ENCODE data around the gene ANO4.

ANO4 gene

GRCh38 chr12:101039848-101040531 is 245.4 kb downstream of the ANO4 start:
- TF ChIP-seq, protein P1, sequence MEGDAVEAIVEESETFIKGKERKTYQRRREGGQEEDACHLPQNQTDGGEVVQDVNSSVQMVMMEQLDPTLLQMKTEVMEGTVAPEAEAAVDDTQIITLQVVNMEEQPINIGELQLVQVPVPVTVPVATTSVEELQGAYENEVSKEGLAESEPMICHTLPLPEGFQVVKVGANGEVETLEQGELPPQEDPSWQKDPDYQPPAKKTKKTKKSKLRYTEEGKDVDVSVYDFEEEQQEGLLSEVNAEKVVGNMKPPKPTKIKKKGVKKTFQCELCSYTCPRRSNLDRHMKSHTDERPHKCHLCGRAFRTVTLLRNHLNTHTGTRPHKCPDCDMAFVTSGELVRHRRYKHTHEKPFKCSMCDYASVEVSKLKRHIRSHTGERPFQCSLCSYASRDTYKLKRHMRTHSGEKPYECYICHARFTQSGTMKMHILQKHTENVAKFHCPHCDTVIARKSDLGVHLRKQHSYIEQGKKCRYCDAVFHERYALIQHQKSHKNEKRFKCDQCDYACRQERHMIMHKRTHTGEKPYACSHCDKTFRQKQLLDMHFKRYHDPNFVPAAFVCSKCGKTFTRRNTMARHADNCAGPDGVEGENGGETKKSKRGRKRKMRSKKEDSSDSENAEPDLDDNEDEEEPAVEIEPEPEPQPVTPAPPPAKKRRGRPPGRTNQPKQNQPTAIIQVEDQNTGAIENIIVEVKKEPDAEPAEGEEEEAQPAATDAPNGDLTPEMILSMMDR (conservative IDR thresholded peaks at IDR 0.05; ENCODE audit: low read length) = no peak
- TF ChIP-seq EZH2phosphoT487 (IDR thresholded peaks at IDR 0.05; ENCODE audit: borderline replicate concordance) = no peak
- no peaks in the 10 kb centered on the region for H3K4me1 ChIP-seq (ENCODE audit: insufficient read depth, low read length, poor library complexity, severe bottlenecking)
- H3K27me3 ChIP-seq (ENCODE audit: insufficient read depth, low read length, poor library complexity, severe bottlenecking) = no peaks in the 10 kb centered on the region
- no peaks in the 10 kb centered on the region for H3F3A ChIP-seq (ENCODE audit: low read depth)
- no peaks in the 10 kb centered on the region for H3K79me2 ChIP-seq (ENCODE audit: insufficient read depth, low read length)
- H3K9ac ChIP-seq (ENCODE audit: low read depth, low read length, poor library complexity, severe bottlenecking) = no peak overlapping the region
- H2AFZ ChIP-seq (ENCODE audit: low read length) = no peak overlapping the region
- H3K9me3 ChIP-seq (ENCODE audit: insufficient read depth, low read depth, low read length) = no peaks in the 10 kb centered on the region
- no peak overlapping the region for H3K4me3 ChIP-seq (ENCODE audit: low read length, poor library complexity, severe bottlenecking)
- no peak overlapping the region for H3K4me2 ChIP-seq (ENCODE audit: low read depth, low read length, poor library complexity, severe bottlenecking)
- no peaks in the 10 kb centered on the region for H4K20me1 ChIP-seq (ENCODE audit: insufficient read depth, low read length, poor library complexity, severe bottlenecking)
- H3K36me3 ChIP-seq (ENCODE audit: insufficient read depth, low read length) = no peaks in the 10 kb centered on the region
- H3K9me2 ChIP-seq (replicated peaks; ENCODE audit: low read depth, low read length) = no peaks in the 10 kb centered on the region

- no peaks in the 10 kb centered on the region for H3K9me3 ChIP-seq (ENCODE audit: insufficient read depth, low read depth, low read length)
- H4K20me1 ChIP-seq (ENCODE audit: insufficient read depth, low read length, poor library complexity, severe bottlenecking) = no peaks in the 10 kb centered on the region
- H3K79me2 ChIP-seq (ENCODE audit: insufficient read depth, low read length) = no peaks in the 10 kb centered on the region
- no peak overlapping the region for H3K4me3 ChIP-seq (ENCODE audit: low read length, poor library complexity, severe bottlenecking)
- H3K27me3 ChIP-seq (ENCODE audit: insufficient read depth, low read length, poor library complexity, severe bottlenecking) = no peaks in the 10 kb centered on the region
- H3F3A ChIP-seq (ENCODE audit: low read depth) = no peaks in the 10 kb centered on the region
- no peaks in the 10 kb centered on the region for H3K9me2 ChIP-seq (replicated peaks; ENCODE audit: low read depth, low read length)
- no peaks in the 10 kb centered on the region for H3K36me3 ChIP-seq (ENCODE audit: insufficient read depth, low read length)
- H3K9ac ChIP-seq (ENCODE audit: low read depth, low read length, poor library complexity, severe bottlenecking) = no peak overlapping the region
- H3K4me2 ChIP-seq (ENCODE audit: low read depth, low read length, poor library complexity, severe bottlenecking) = no peak overlapping the region
- no peaks in the 10 kb centered on the region for H3K4me1 ChIP-seq (ENCODE audit: insufficient read depth, low read length, poor library complexity, severe bottlenecking)
- no peak overlapping the region for H2AFZ ChIP-seq (ENCODE audit: low read length)
- TF ChIP-seq, protein P1 (conservative IDR thresholded peaks at IDR 0.05; ENCODE audit: low read length) = no peak
- TF ChIP-seq EZH2phosphoT487 (IDR thresholded peaks at IDR 0.05; ENCODE audit: borderline replicate concordance) = no peak
Observed at GRCh38 chr12:101040936-101041335, 246.4 kb downstream of the ANO4 start.

DNA sequence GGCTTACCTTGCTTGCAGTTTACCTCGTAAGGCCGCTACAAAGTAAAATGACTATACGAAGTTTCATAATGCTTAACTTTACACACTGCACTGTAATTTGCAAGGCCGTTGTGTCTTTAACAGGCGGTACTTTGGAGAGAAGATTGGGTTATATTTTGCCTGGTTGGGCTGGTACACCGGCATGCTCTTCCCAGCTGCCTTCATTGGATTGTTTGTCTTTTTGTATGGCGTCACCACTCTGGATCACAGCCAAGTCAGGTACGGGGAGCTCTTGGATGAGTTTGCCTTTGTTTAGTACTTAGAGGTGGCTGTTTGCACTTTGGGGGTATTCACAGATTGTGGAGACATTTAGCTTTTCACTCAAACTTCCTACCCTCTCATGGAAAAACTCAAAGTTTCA is 247.6 kb downstream of the ANO4 start:
- Histone ChIP-seq H3K27me3 (ENCODE audit: insufficient read depth, low read length, poor library complexity, severe bottlenecking) (no peaks in the 10 kb centered on the region), H3K36me3 (ENCODE audit: insufficient read depth, low read length) (no peaks in the 10 kb centered on the region), H3K79me2 (ENCODE audit: insufficient read depth, low read length) (no peaks in the 10 kb centered on the region), H3K9me2 (replicated peaks; ENCODE audit: low read depth, low read length) (no peaks in the 10 kb centered on the region), H2AFZ (ENCODE audit: low read length) (no peak overlapping the region), H3K4me3 (ENCODE audit: low read length, poor library complexity, severe bottlenecking) (no peak overlapping the region), H3K9me3 (ENCODE audit: insufficient read depth, low read depth, low read length) (no peaks in the 10 kb centered on the region), H3K9ac (ENCODE audit: low read depth, low read length, poor library complexity, severe bottlenecking) (no peak overlapping the region), H3K4me2 (ENCODE audit: low read depth, low read length, poor library complexity, severe bottlenecking) (no peak overlapping the region), H3F3A (ENCODE audit: low read depth) (no peaks in the 10 kb centered on the region), H4K20me1 (ENCODE audit: insufficient read depth, low read length, poor library complexity, severe bottlenecking) (no peaks in the 10 kb centered on the region), H3K4me1 (ENCODE audit: insufficient read depth, low read length, poor library complexity, severe bottlenecking) (no peaks in the 10 kb centered on the region)
- TF ChIP-seq, protein P1 (conservative IDR thresholded peaks at IDR 0.05; ENCODE audit: low read length) = no peak
- TF ChIP-seq EZH2phosphoT487 (IDR thresholded peaks at IDR 0.05; ENCODE audit: borderline replicate concordance) = no peak
